Ecto neural progenitor cell (in vitro differentiated cells): ENCODE data around the gene TAS1R2.

Source experiments
- DNase-seq: peaks from one replicate; pipeline ENCODE4 v3.0.0-alpha.2; 2018; ENCODE audit warnings: low spot score

TAS1R2 gene

GRCh38 chr1:18802231-18802630, 57.2 kb downstream of the TAS1R2 start:
- no peak for DNase-seq

GRCh38 chr1:18800258-18800657, 59.2 kb downstream of the TAS1R2 start:
- no peak for DNase-seq

DNA sequence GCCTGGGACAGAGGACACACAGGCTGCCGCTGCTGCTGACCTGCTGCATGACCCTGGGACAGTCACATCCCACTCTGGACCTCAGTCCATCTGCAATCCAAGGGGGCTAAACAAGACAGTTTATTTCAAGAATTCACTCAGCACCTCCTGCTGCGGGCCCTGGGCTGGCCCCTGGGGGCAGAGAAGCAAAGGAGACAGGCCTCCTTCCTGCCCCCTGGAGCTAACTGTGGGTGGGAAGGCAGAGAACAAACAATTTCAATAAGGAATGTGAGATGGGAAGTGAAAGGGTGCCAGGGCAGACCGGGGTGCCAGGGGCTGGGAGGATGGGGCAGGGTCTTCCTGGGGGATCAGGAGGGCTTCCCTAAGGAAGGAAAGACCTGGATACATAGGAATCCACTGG, 60.0 kb downstream of the TAS1R2 start:
- DNase-seq: no peak

GRCh38 chr1:18798946-18799345, 60.5 kb downstream of the TAS1R2 start:
- no peak for DNase-seq

- no peak for DNase-seq
These were observed 60.9 kb downstream of the TAS1R2 start for GRCh38 chr1:18798533-18798932.

GRCh38 chr1:18796950-18797349, 62.5 kb downstream of the TAS1R2 start:
- no peak for DNase-seq

DNA sequence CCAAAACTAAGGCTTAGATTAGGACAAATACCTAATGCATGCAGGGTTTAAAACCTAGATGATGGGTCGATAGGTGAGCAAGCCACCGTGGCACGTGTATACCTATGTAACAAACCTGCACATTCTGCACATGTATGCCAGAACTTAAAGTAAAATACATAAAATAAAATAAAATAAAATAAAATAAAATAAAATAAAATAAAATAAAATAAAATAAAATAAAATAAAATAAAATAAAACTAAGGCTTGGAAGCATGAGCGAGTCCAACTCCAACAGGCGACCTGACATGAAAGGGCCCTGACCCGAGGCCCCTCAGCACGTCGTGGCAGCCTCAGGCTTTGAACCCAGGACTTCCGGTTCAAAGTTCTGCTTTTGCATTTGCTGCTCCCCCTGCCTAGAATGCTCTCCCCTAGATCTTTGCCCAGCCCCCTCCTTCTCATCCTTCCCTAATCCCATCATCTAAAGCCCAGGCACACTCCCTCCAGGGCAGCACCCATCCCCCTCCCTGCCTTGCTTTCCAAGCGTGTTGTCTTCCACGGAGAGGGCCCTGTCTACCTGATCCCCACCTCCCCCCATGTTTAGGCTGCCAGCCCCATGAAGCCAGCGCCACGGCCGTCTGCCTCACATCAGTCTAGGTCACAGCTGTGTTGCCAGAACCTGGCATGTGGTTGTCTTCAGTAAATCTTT, 64.3 kb downstream of the TAS1R2 start:
- no peak for DNase-seq

GRCh38 chr1:18794561-18794960, 64.9 kb downstream of the TAS1R2 start:
- no peak for DNase-seq

DNA sequence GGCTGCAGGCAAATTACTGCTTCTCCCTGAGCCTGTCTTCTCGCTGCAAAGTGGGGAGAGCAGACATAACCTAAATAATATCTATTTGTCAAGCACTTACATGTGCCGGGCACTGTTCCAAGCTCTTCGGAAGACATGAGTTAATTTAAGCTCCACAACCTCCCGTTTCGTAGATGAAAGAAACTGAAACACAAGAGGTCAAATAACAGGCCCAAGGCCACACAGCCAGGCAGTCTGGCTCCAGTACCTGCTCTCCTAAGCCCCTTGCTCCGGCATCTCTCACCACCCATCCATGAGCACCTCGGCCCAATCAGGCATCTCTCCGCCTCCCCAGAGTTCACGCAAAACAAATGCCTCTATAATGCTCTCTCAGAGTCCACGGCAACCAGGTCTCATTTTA, 65.4 kb downstream of the TAS1R2 start:
- no peak for DNase-seq

- no peak for DNase-seq
These were observed 66.3 kb downstream of the TAS1R2 start for GRCh38 chr1:18793164-18793563.

DNA sequence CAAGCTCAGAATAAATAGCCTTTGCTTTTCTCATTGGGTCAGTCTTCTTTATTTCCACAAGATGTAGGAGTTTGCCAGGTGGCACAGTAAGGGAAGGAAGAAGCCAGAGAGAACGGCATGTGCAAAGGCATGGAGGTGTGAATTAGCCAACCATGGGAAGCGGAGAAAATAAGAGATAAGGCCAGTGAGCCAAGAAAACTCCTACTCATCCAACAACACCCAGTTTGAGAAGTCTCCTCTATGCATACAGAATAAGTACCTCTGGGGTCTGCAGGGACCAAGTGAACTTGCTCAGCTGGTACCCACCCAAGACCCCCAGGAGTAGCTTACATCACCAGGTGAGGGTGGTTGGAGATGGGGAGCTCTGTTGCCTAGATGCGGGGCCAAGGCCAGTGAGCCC, 66.7 kb downstream of the TAS1R2 start:
- DNase-seq: no peak
